ENCODE results near the gene QKI. TPM values are rescaled to one million over a fixed set of nuclear protein-coding genes. Genes with fewer than 3 reads are reported as not detected.

Gene QKI
- total RNA-seq, 2 donors from 2014 or later, result 9.1 to 28.0 TPM

GRCh38 chr6:163496205-163496604 is 81.7 kb downstream of the QKI start:
- no peak overlapping the region for H3K4me3 ChIP-seq
- TF ChIP-seq, protein P1, sequence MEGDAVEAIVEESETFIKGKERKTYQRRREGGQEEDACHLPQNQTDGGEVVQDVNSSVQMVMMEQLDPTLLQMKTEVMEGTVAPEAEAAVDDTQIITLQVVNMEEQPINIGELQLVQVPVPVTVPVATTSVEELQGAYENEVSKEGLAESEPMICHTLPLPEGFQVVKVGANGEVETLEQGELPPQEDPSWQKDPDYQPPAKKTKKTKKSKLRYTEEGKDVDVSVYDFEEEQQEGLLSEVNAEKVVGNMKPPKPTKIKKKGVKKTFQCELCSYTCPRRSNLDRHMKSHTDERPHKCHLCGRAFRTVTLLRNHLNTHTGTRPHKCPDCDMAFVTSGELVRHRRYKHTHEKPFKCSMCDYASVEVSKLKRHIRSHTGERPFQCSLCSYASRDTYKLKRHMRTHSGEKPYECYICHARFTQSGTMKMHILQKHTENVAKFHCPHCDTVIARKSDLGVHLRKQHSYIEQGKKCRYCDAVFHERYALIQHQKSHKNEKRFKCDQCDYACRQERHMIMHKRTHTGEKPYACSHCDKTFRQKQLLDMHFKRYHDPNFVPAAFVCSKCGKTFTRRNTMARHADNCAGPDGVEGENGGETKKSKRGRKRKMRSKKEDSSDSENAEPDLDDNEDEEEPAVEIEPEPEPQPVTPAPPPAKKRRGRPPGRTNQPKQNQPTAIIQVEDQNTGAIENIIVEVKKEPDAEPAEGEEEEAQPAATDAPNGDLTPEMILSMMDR (IDR thresholded peaks at IDR 0.05), result no peak
- DNase-seq, result no peak
- no peaks in the 10 kb centered on the region for H3K36me3 ChIP-seq
- intact Hi-C loops (cut with DNase I), result no loop called here
- no peak overlapping the region for H3K27ac ChIP-seq
- H3K27me3 ChIP-seq, result no peaks in the 10 kb centered on the region
- H3K9ac ChIP-seq (ENCODE audit: low read depth in 2 of 2, low read length in 2 of 2), result no peak overlapping the region
- no peaks in the 10 kb centered on the region for H3K9me3 ChIP-seq
- no peaks in the 10 kb centered on the region for H3K4me1 ChIP-seq

DNA sequence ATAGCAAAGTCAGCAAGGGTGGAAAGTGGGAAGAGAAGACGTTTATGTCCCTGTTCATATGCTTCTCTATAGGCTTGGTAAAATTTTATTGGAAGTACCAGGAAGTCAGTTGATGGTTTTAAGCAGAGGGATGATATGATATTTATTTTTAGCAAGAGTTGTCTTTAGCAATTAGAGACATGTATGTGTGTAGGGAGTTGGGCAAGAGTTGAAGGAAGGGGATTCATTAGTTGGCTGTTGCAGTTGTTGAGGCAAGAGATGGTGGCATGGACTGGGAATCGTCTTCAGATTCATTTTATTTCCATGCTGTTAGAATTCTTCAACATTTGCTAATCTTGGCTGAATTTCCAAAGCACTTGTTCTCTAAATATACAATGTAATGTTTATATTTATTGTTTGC is 85.6 kb downstream of the QKI start:
- no peak for DNase-seq
- TF ChIP-seq, protein P1 (IDR thresholded peaks at IDR 0.05), result no peak
- intact Hi-C loops (cut with DNase I), result no loop called here
- no peaks in the 10 kb centered on the region for H3K9me3 ChIP-seq
- no peaks in the 10 kb centered on the region for H3K36me3 ChIP-seq
- no peak overlapping the region for H3K27ac ChIP-seq
- H3K9ac ChIP-seq (ENCODE audit: low read depth in 2 of 2, low read length in 2 of 2), result no peak overlapping the region
- H3K4me1 ChIP-seq, result no peaks in the 10 kb centered on the region
- no peaks in the 10 kb centered on the region for H3K27me3 ChIP-seq
- H3K4me3 ChIP-seq, result no peak overlapping the region

GRCh38 chr6:163501026-163501425 is 86.5 kb downstream of the QKI start:
- TF ChIP-seq, protein P1 (IDR thresholded peaks at IDR 0.05), result no peak
- H3K9me3 ChIP-seq, result no peaks in the 10 kb centered on the region
- no peak overlapping the region for H3K9ac ChIP-seq (ENCODE audit: low read depth in 2 of 2, low read length in 2 of 2)
- no peak overlapping the region for H3K27ac ChIP-seq
- H3K27me3 ChIP-seq, result no peaks in the 10 kb centered on the region
- intact Hi-C loops (cut with DNase I), result no loop called here
- H3K4me1 ChIP-seq, result no peaks in the 10 kb centered on the region
- no peaks in the 10 kb centered on the region for H3K36me3 ChIP-seq
- no peak for DNase-seq
- H3K4me3 ChIP-seq, result no peak overlapping the region

- Histone ChIP-seq H3K27me3 (no peaks in the 10 kb centered on the region), H3K36me3 (no peaks in the 10 kb centered on the region), H3K9ac (ENCODE audit: low read depth in 2 of 2, low read length in 2 of 2) (no peak overlapping the region), H3K27ac (no peak overlapping the region), H3K4me3 (no peak overlapping the region), H3K4me1 (no peaks in the 10 kb centered on the region), H3K9me3 (no peaks in the 10 kb centered on the region)
- DNase-seq, result no peak
- TF ChIP-seq, protein P1 (IDR thresholded peaks at IDR 0.05), result no peak
- intact Hi-C loops (cut with DNase I), result no loop called here
Measured at GRCh38 chr6:163501439-163501838, 86.9 kb downstream of the QKI start.

DNA sequence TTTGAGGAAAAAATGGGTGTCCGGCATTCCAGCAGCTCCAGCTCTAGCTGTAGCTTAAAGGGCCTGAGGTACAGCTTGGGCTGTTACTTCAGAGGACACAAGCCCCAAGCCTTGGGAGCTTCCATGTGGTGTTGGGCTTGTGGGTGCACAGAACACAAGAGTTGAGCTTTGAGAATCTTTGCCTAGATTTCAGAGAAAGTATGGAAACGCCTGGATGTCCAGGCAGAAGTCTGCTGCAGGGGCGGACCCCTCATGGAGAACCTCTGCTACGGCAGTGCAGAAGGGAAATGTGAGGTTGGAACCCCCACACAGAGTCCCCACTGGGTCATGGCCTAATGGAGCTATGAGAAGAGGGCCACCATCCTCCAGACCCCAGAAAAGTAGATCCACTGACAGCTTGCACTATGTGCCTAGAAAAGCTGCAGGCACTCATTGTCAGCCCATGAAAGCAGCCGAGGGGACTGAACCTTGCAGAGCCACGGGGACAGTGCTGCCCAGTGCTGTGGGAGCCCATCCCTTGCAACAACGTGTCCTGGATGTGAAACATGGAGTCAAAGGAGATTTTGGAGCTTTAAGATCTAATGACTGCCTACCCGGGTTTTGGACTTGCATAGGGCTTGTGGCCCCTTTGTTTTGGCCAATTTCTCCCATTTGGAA is 90.6 kb downstream of the QKI start:
- Histone ChIP-seq H3K36me3 (no peaks in the 10 kb centered on the region), H3K9ac (ENCODE audit: low read depth in 2 of 2, low read length in 2 of 2) (no peak overlapping the region), H3K27me3 (no peaks in the 10 kb centered on the region), H3K4me3 (no peak overlapping the region), H3K27ac (no peak overlapping the region), H3K4me1 (no peaks in the 10 kb centered on the region), H3K9me3 (no peaks in the 10 kb centered on the region)
- intact Hi-C loops (cut with DNase I), result no loop called here
- DNase-seq, result no peak
- TF ChIP-seq, protein P1 (IDR thresholded peaks at IDR 0.05), result no peak

All from colonic mucosa (tissue), 4 donors.